PFSK-1 (cell line): Measurements from ENCODE around the gene SLC24A4.
A peak's percentile ranks its signal among the peaks of the same experiment; 100 is the strongest.

Source experiments
- FOXP2 ChIP-seq: optimal IDR thresholded peaks from 2 replicates; pipeline ENCODE3; 2011; ENCODE audit warnings: borderline replicate concordance, control low read depth, inconsistent platforms; ENCODE audit not compliant: insufficient read depth; ENCODE audit errors: extremely low read length, extremely low read depth
- POLR2AphosphoS5 ChIP-seq: IDR thresholded peaks from 2 replicates; pipeline ENCODE4 v1.6.1; 2012; ENCODE audit warnings: low read depth, mild to moderate bottlenecking, control low read depth, low read length, moderate library complexity
- SIN3A ChIP-seq: IDR thresholded peaks from 2 replicates; pipeline ENCODE4 v1.6.1; 2012; ENCODE audit warnings: mild to moderate bottlenecking, low read length, moderate library complexity, borderline replicate concordance; ENCODE audit not compliant: insufficient read depth
- TAF1 ChIP-seq: IDR thresholded peaks from 2 replicates; pipeline ENCODE4 v1.6.1; 2012; ENCODE audit warnings: low read length, control low read depth, borderline replicate concordance; ENCODE audit not compliant: insufficient read depth
- TF ChIP-seq, protein P1 (sequence below), 2 experiments: IDR thresholded peaks; 2 replicates each; pipeline versions ENCODE4 v1.6.1 to v1.8.0; 2011 to 2012; ENCODE audit warnings: low read depth in 2 of 2, low read length in 2 of 2, control low read depth in 1 of 2, inconsistent platforms in 1 of 2, mild to moderate bottlenecking in 1 of 2, moderate library complexity in 1 of 2; ENCODE audit not compliant: insufficient read depth in 1 of 2

The SLC24A4 gene

DNA sequence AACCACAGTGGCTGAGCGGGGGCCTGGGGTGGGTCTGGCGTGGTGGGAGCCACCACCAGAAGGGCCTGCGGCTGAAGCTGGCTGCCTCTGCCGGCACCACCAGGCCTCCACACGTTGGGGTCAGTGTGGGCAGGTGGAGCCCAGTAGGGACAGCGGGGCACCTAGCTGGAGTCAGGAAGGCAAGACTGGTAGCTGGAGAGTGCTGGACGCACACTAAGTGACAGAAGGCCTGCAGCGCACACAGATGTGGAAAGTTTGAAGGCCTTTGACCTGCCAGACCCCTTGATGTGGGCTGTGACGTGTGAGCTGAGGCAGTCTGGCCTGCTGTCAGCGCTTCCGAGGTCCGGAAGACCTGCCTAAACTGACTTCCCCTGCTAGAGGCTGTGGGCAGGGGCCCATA is 216.9 kb downstream of the SLC24A4 start:
- no peak for TF ChIP-seq TAF1
- no peak for TF ChIP-seq SIN3A
- TF ChIP-seq FOXP2, result peak; percentile 39

DNA sequence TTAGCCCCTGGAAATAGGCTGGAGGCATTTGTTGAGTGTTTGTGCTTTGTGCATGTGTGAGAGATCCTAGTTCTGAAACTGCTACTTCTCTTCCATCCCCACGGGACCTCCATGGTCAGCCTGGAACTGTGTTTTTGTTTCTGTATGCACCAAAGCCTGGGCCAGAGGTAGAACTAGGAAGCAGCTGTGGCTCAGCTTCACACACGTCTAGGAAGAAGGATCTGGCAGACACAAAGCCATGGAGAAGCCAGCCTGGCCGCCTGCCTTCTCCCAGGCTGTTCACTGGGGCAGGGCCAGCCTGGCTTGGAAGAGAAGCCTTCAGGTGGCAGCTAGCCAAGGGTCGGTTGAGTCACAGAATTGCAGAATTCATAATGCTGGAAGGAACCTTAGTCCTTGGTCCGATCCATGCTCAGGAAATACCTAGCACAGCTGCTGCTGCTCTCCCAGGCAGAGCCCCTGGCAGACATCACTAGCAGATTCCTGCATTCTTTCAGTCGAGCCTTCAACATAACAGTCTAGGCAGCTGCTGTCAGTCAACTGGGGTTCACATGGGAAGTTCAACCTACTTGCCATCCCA is 217.6 kb downstream of the SLC24A4 start:
- TF ChIP-seq TAF1, result no peak
- TF ChIP-seq, protein P1, sequence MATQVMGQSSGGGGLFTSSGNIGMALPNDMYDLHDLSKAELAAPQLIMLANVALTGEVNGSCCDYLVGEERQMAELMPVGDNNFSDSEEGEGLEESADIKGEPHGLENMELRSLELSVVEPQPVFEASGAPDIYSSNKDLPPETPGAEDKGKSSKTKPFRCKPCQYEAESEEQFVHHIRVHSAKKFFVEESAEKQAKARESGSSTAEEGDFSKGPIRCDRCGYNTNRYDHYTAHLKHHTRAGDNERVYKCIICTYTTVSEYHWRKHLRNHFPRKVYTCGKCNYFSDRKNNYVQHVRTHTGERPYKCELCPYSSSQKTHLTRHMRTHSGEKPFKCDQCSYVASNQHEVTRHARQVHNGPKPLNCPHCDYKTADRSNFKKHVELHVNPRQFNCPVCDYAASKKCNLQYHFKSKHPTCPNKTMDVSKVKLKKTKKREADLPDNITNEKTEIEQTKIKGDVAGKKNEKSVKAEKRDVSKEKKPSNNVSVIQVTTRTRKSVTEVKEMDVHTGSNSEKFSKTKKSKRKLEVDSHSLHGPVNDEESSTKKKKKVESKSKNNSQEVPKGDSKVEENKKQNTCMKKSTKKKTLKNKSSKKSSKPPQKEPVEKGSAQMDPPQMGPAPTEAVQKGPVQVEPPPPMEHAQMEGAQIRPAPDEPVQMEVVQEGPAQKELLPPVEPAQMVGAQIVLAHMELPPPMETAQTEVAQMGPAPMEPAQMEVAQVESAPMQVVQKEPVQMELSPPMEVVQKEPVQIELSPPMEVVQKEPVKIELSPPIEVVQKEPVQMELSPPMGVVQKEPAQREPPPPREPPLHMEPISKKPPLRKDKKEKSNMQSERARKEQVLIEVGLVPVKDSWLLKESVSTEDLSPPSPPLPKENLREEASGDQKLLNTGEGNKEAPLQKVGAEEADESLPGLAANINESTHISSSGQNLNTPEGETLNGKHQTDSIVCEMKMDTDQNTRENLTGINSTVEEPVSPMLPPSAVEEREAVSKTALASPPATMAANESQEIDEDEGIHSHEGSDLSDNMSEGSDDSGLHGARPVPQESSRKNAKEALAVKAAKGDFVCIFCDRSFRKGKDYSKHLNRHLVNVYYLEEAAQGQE (IDR thresholded peaks at IDR 0.05; ENCODE audit: insufficient read depth in 1 of 2, low read depth in 2 of 2, low read length in 2 of 2), result no peak
- TF ChIP-seq FOXP2, result no peak
- TF ChIP-seq SIN3A, result no peak
- no peak for TF ChIP-seq POLR2AphosphoS5

- TF ChIP-seq TAF1 (no peak), FOXP2 (no peak), SIN3A (no peak), POLR2AphosphoS5 (no peak)
- TF ChIP-seq, protein P1 (IDR thresholded peaks at IDR 0.05; ENCODE audit: insufficient read depth in 1 of 2, low read depth in 2 of 2, low read length in 2 of 2), result no peak
Measured at GRCh38 chr14:92542766-92543554, 220.0 kb downstream of the SLC24A4 start.

GRCh38 chr14:92544051-92544720 is 221.2 kb downstream of the SLC24A4 start:
- TF ChIP-seq POLR2AphosphoS5, result no peak
- no peak for TF ChIP-seq FOXP2
- no peak for TF ChIP-seq SIN3A
- TF ChIP-seq TAF1, result no peak
- TF ChIP-seq, protein P1 (IDR thresholded peaks at IDR 0.05; ENCODE audit: insufficient read depth in 1 of 2, low read depth in 2 of 2, low read length in 2 of 2), result no peak

DNA sequence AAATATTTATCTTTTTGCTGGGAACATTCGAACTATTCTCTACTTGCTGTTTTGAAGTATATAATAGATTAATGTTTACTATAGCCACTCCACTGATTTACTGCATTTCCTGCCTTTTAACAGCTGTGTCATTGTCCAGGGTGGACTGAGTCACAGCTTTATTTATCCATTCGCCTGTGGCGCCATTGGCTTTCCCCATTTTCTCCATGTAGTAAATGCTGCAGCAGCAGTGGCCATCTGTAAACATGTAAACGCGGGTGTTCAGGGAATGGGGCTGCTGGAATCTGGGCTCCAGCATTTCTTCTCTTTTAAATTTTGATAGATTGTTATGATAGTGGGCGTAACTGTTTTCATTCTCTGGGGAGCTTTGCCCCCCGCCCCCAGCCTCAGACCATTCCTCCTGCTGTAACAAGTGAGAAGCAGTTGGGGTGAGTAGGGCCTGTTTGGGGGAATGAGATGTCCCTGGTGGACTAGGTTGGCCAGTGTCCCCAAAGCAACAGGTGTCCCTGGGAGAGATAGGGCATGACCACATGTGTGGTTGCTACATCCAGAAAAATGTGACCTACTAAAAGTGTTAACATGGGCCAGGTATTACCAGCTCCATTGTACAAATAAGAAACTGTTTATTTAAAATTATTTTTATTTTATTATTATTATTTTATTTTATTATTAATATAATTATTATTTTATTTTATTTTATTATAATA is 223.5 kb downstream of the SLC24A4 start:
- TF ChIP-seq, protein P1 (IDR thresholded peaks at IDR 0.05; ENCODE audit: insufficient read depth in 1 of 2, low read depth in 2 of 2, low read length in 2 of 2), result no peak
- TF ChIP-seq FOXP2 (no peak), POLR2AphosphoS5 (no peak), SIN3A (no peak), TAF1 (no peak)
